RWPE1 (cell line): ENCODE results near the gene ADAMTS7.

Experiments used
- CTCF ChIA-PET: fragments of 350-600 bp; sonication (Branson Sonifier 250); formaldehyde crosslinking; extraction: SDS; loops from one replicate; lab custom pipeline; 2021; lab: Yijun Ruan, JAX
- POLR2A ChIA-PET: fragments of 400-600 bp; formaldehyde crosslinking; extraction: SDS; loops from one replicate; lab custom pipeline; 2020; ENCODE audit warnings: antibody characterized with exemption; ENCODE audit not compliant: low non-redundant PET; lab: Yijun Ruan, JAX
- DNase-seq: peaks from one replicate; pipeline ENCODE4 v3.0.0; 2012; ENCODE audit warnings: low spot score
- H3K27ac ChIP-seq: fragments of 450-650 bp; 2 replicates; pipeline ENCODE4 v1.5.1; 2017
- CTCF ChIP-seq: fragments of 450-650 bp; conservative IDR thresholded peaks from 2 replicates; pipeline ENCODE4 v1.5.1; 2017; ENCODE audit warnings: low read depth, mild to moderate bottlenecking

Gene ADAMTS7

GRCh38 chr15:78709263-78709882 is 101.9 kb downstream of the ADAMTS7 start:
- ChIA-PET CTCF (interaction anchor here (0.5 to 2.1 kb wide), 22 partner anchors 9 to 1616 kb away, joined by 3 to 19 read pairs (median 3); partner anchors contain the start of gene CHRNA5), POLR2A (no interaction called here)
- peak; percentile 97 for TF ChIP-seq CTCF
- no peak overlapping the region for H3K27ac ChIP-seq
- peak; percentile 78 for DNase-seq
